Measurements from ENCODE around the gene IQCH.

Gene IQCH

DNA sequence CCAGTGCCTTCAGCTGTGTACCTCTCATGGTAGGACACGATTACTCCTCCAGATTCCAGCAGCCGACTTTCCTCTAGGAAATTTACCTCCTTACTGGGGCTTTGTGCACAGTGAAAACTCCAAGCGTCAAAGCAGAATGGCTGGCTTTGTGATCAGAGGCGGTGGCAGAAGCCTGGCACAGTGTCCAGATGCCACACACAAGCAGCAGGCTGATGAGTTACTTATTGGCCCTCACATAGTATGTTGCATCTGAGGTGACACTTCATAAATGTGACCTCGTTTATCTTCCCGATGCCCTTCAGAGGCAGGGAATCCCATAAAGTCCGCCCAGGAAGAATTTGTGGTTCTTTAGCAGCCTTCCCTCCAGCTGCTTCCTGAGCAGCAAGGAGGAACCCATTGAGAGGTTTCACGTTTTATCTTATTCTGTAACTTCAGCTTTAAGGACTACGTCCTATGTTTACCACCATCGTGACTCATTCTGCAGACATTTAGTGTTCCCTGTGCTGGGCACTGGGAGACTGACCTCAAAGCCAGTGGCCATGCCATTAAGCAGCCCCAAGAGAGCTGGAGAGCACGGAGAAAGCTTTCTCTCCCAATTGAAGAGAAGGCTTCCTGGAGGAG lies 159.3 kb downstream of the IQCH start:
- Histone ChIP-seq H3K4me3 (ENCODE audit: low read length) (no peak overlapping the region), H3K9me2 (replicated peaks; ENCODE audit: control insufficient read depth, low read length) (no peaks in the 10 kb centered on the region), H3K36me3 (ENCODE audit: control insufficient read depth, low read length) (no peaks in the 10 kb centered on the region), H3K9me3 (ENCODE audit: control insufficient read depth, insufficient read depth, low read length) (no peaks in the 10 kb centered on the region), H3K27me3 (ENCODE audit: control insufficient read depth, low read length) (no peaks in the 10 kb centered on the region), H3K27ac (ENCODE audit: low read depth, low read length) (no peak overlapping the region), H3K79me2 (ENCODE audit: control insufficient read depth, low read length) (no peaks in the 10 kb centered on the region), H4K20me1 (ENCODE audit: control insufficient read depth, insufficient read depth, low read depth, low read length) (no peaks in the 10 kb centered on the region), H3K4me1 (ENCODE audit: control insufficient read depth, low read length) (no peaks in the 10 kb centered on the region), H3F3A (ENCODE audit: control insufficient read depth, insufficient read depth) (no peaks in the 10 kb centered on the region), H3K4me2 (ENCODE audit: low read length) (no peak overlapping the region)
- TF ChIP-seq, protein P1, sequence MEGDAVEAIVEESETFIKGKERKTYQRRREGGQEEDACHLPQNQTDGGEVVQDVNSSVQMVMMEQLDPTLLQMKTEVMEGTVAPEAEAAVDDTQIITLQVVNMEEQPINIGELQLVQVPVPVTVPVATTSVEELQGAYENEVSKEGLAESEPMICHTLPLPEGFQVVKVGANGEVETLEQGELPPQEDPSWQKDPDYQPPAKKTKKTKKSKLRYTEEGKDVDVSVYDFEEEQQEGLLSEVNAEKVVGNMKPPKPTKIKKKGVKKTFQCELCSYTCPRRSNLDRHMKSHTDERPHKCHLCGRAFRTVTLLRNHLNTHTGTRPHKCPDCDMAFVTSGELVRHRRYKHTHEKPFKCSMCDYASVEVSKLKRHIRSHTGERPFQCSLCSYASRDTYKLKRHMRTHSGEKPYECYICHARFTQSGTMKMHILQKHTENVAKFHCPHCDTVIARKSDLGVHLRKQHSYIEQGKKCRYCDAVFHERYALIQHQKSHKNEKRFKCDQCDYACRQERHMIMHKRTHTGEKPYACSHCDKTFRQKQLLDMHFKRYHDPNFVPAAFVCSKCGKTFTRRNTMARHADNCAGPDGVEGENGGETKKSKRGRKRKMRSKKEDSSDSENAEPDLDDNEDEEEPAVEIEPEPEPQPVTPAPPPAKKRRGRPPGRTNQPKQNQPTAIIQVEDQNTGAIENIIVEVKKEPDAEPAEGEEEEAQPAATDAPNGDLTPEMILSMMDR (IDR thresholded peaks at IDR 0.05; ENCODE audit: low read depth, low read length, poor library complexity, severe bottlenecking): no peak
- no peak for TF ChIP-seq EZH2phosphoT487 (IDR thresholded peaks at IDR 0.05; ENCODE audit: borderline replicate concordance, low read length)

DNA sequence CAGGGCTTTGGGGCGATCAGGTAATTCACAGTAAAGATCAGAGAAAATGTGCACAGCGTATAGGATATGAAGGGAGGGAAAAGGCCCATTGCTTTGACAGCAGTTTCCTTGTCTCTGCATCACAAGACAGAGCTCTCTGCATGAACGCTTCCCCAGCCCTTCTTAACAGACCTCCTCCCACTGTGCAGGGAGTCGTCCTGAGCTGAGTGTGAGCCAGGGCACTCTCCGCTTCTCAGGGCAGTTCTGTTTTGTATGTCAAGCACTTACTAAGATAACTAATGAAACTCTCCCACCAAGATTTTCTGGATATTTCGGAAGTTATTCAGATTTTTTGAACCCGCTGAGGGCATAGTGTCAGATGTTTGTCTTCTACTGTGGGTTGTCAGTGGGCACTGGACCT lies 160.6 kb downstream of the IQCH start:
- Histone ChIP-seq H3K79me2 (ENCODE audit: control insufficient read depth, low read length) (no peaks in the 10 kb centered on the region), H3K27me3 (ENCODE audit: control insufficient read depth, low read length) (no peaks in the 10 kb centered on the region), H3F3A (ENCODE audit: control insufficient read depth, insufficient read depth) (no peaks in the 10 kb centered on the region), H3K9me3 (ENCODE audit: control insufficient read depth, insufficient read depth, low read length) (no peaks in the 10 kb centered on the region), H3K4me1 (ENCODE audit: control insufficient read depth, low read length) (no peaks in the 10 kb centered on the region), H3K4me2 (ENCODE audit: low read length) (no peak overlapping the region), H3K4me3 (ENCODE audit: low read length) (no peak overlapping the region), H4K20me1 (ENCODE audit: control insufficient read depth, insufficient read depth, low read depth, low read length) (no peaks in the 10 kb centered on the region), H3K9me2 (replicated peaks; ENCODE audit: control insufficient read depth, low read length) (no peaks in the 10 kb centered on the region), H3K27ac (ENCODE audit: low read depth, low read length) (no peak overlapping the region), H3K36me3 (ENCODE audit: control insufficient read depth, low read length) (no peaks in the 10 kb centered on the region)
- TF ChIP-seq, protein P1 (IDR thresholded peaks at IDR 0.05; ENCODE audit: low read depth, low read length, poor library complexity, severe bottlenecking): no peak
- TF ChIP-seq EZH2phosphoT487 (IDR thresholded peaks at IDR 0.05; ENCODE audit: borderline replicate concordance, low read length): no peak

DNA sequence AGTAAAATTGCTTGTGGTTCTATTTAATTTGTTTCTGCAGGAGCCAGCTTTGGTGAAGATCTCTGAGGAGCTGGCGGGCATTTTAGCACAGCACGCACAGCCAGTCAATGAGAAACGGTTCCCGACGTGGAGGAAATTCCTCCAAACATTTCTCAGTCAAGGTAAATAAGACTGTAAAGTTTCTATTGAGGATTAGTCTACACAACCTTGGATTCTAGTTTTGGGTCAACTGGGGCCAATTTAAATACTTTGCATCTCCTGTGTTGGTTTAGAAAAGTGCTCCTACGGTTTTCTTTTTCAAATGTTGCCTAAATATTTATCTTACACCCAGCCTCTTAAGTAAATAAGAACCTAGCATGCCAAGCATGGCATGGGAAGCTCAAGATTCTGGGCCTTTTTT lies 162.3 kb downstream of the IQCH start:
- Histone ChIP-seq H3K4me3 (ENCODE audit: low read length) (no peak overlapping the region), H3K27ac (ENCODE audit: low read depth, low read length) (no peak overlapping the region), H3K9me3 (ENCODE audit: control insufficient read depth, insufficient read depth, low read length) (no peaks in the 10 kb centered on the region), H3K4me1 (ENCODE audit: control insufficient read depth, low read length) (no peaks in the 10 kb centered on the region), H3K27me3 (ENCODE audit: control insufficient read depth, low read length) (no peaks in the 10 kb centered on the region), H3K9me2 (replicated peaks; ENCODE audit: control insufficient read depth, low read length) (no peaks in the 10 kb centered on the region), H3F3A (ENCODE audit: control insufficient read depth, insufficient read depth) (no peaks in the 10 kb centered on the region), H3K79me2 (ENCODE audit: control insufficient read depth, low read length) (no peaks in the 10 kb centered on the region), H4K20me1 (ENCODE audit: control insufficient read depth, insufficient read depth, low read depth, low read length) (no peaks in the 10 kb centered on the region), H3K36me3 (ENCODE audit: control insufficient read depth, low read length) (no peaks in the 10 kb centered on the region), H3K4me2 (ENCODE audit: low read length) (no peak overlapping the region)
- TF ChIP-seq, protein P1 (IDR thresholded peaks at IDR 0.05; ENCODE audit: low read depth, low read length, poor library complexity, severe bottlenecking): no peak
- TF ChIP-seq EZH2phosphoT487 (IDR thresholded peaks at IDR 0.05; ENCODE audit: borderline replicate concordance, low read length): no peak

Measured in DOHH2 (cell line).